GM12878 (cell line): Measurements from ENCODE around the gene UST. TPM values are rescaled to one million over a fixed set of nuclear protein-coding genes. Genes with fewer than 3 reads are reported as not detected.

ENCODE experiments used
- ATAC-seq: fragments of 200-7000 bp; cut with Tn5 transposase; 3 replicates; pipeline ENCODE4 v1.9.1; 2020; ENCODE audit warnings: mild to moderate bottlenecking, moderate library complexity
- BruUV-seq: library from RNA; stranded (reverse); fragments of 400-500 nt; replicated peaks from 2 replicates; lab custom pipeline; 2021; lab: Mats Ljungman, UMichigan
- CTCF ChIA-PET: fragments of 300-600 bp; sonication (Branson Sonifier 250); formaldehyde crosslinking; extraction: SDS; loops from one replicate; lab custom pipeline; 2021; ENCODE audit warnings: inconsistent platforms; lab: Yijun Ruan, JAX
- POLR2A ChIA-PET: fragments of 350-600 bp; formaldehyde crosslinking; extraction: SDS; loops from one replicate; lab custom pipeline; 2021; ENCODE audit warnings: inconsistent platforms; lab: Charles Lee
- RAD21 ChIA-PET: fragments of 300-600 bp; sonication (Branson Sonifier 250); formaldehyde crosslinking; loops from one replicate; lab custom pipeline; 2023; ENCODE audit warnings: antibody characterized with exemption; ENCODE audit not compliant: unreplicated experiment; lab: Charles Lee
- SMC1A ChIA-PET: fragments of 300-600 bp; sonication (Branson Sonifier 250); formaldehyde crosslinking; loops from one replicate; lab custom pipeline; 2023; ENCODE audit not compliant: unreplicated experiment, uncharacterized antibody; lab: Charles Lee
- DNase-seq: peaks from one replicate; pipeline ENCODE4 v3.0.0-alpha.2; 2011; ENCODE audit warnings: low read depth, low spot score
- FAIRE-seq: peaks from 3 replicates; lab custom pipeline; 2011; peaks lifted over from hg19 to GRCh38; lab: Jason Lieb, UNC
- H2AFZ ChIP-seq: 2 replicates; pipeline ENCODE4 v1.6.0; 2011; ENCODE audit warnings: low read depth, low read length, control low read depth; ENCODE audit not compliant: control insufficient read depth
- H3K27ac ChIP-seq: 2 replicates; pipeline ENCODE4 v1.5.1; 2011; ENCODE audit warnings: control low read depth; ENCODE audit not compliant: control insufficient read depth, insufficient read depth
- H3K27me3 ChIP-seq, 2 experiments: replicated peaks in 1 of 2; 2 replicates each; pipeline versions ENCODE4 v1.6.0 to v1.6.1; 2011; ENCODE audit warnings: low read length in 1 of 2; ENCODE audit not compliant: control insufficient read depth in 2 of 2, insufficient read depth in 2 of 2
- H3K36me3 ChIP-seq, 2 experiments: 2 replicates each; pipeline ENCODE4 v1.5.1; 2011; ENCODE audit warnings: low read length in 1 of 2; ENCODE audit not compliant: control insufficient read depth in 2 of 2, insufficient read depth in 2 of 2
- H3K4me1 ChIP-seq: 2 replicates; pipeline ENCODE4 v1.6.1; 2011; ENCODE audit warnings: mild to moderate bottlenecking, low read length, moderate library complexity, mixed read lengths; ENCODE audit not compliant: control insufficient read depth, insufficient read depth
- H3K4me2 ChIP-seq: 2 replicates; pipeline ENCODE4 v1.6.0; 2011; ENCODE audit warnings: control low read depth; ENCODE audit not compliant: control insufficient read depth, insufficient read depth
- H3K4me3 ChIP-seq: fragments of 200-600 bp; sonication (generic); 2 replicates; pipeline ENCODE4 v1.5.1; 2016
- H3K79me2 ChIP-seq: 2 replicates; pipeline ENCODE4 v1.6.0; 2011; ENCODE audit warnings: low read length; ENCODE audit not compliant: control insufficient read depth, insufficient read depth
- H3K9ac ChIP-seq: 2 replicates; pipeline ENCODE4 v1.8.0; 2011; ENCODE audit warnings: low read length, control low read depth, mixed read lengths; ENCODE audit not compliant: control insufficient read depth, insufficient read depth
- H3K9me3 ChIP-seq: replicated peaks from 3 replicates; pipeline ENCODE4 v1.5.1; 2011; ENCODE audit warnings: mild to moderate bottlenecking, low read length; ENCODE audit not compliant: control insufficient read depth, insufficient read depth
- H4K20me1 ChIP-seq: 2 replicates; pipeline ENCODE4 v1.6.0; 2011; ENCODE audit not compliant: control insufficient read depth, insufficient read depth
- ATF2 ChIP-seq: IDR thresholded peaks from 2 replicates; pipeline ENCODE4 v1.6.1; 2012; ENCODE audit warnings: low read length, inconsistent platforms
- ETV6 ChIP-seq, 2 experiments: fragments of 450-650 bp in 1 of 2; IDR thresholded peaks in 1 of 2; conservative IDR thresholded peaks in 1 of 2; 2 replicates each; pipeline ENCODE4 v1.6.1; 2014; ENCODE audit warnings: antibody characterized with exemption in 1 of 2, borderline replicate concordance in 1 of 2, low read depth in 1 of 2, mild to moderate bottlenecking in 1 of 2, moderate library complexity in 1 of 2
- KLF5 ChIP-seq: fragments of 450-650 bp; IDR thresholded peaks from 2 replicates; pipeline ENCODE4 v1.6.1; 2014; ENCODE audit warnings: mild to moderate bottlenecking; ENCODE audit not compliant: partially characterized antibody
- RFX5 ChIP-seq: IDR thresholded peaks from 2 replicates; pipeline ENCODE4 v1.6.1; 2011; ENCODE audit warnings: low read depth, low read length, improper control_type of control experiment
- SMAD1 ChIP-seq: fragments of 450-650 bp; IDR thresholded peaks from 2 replicates; pipeline ENCODE4 v1.6.1; 2018; ENCODE audit warnings: mild to moderate bottlenecking, low read depth; ENCODE audit not compliant: partially characterized antibody
- TBL1XR1 ChIP-seq: IDR thresholded peaks from 2 replicates; pipeline ENCODE4 v1.6.1; 2012; ENCODE audit warnings: low read depth, low read length, improper control_type of control experiment
- ZNF274 ChIP-seq: IDR thresholded peaks from one replicate; pipeline ENCODE4 v1.8.0; 2011; ENCODE audit not compliant: insufficient read length, insufficient read depth
- ZNF384 ChIP-seq: IDR thresholded peaks from 2 replicates; pipeline ENCODE4 v1.6.1; 2012; ENCODE audit warnings: low read depth, mild to moderate bottlenecking, low read length, improper control_type of control experiment, borderline replicate concordance
- WGBS: methylation state at CpG from one replicate; pipeline ENCODE4 v1.1.6; 2016; ENCODE audit warnings: low lambda C conversion rate; ENCODE audit not compliant: insufficient replicate concordance, insufficient coverage; ENCODE audit errors: missing lambda C conversion rate; 5-methylcytosine and 5-hydroxymethylcytosine counted together
- in situ Hi-C: fragments of 300-500 bp; cut with MboI; formaldehyde crosslinking; loops from 9 replicates; pipeline ENCODE4 v1.14.3; 2018; ENCODE audit warnings: mixed read lengths
- intact Hi-C: fragments of 100-400 bp; cut with micrococcal nuclease; formaldehyde crosslinking; loops from one replicate; pipeline ENCODE4 v1.14.2; 2022; ENCODE audit not compliant: unreplicated experiment
- polyA plus RNA-seq, 11 experiments: library from polyadenylated mRNA; depleted of rRNA in 4 of 11; unstranded in 6 of 11; stranded (reverse) in 5 of 11; fragments of >200 nt; fragmentation: Nextera tagmentation in 4 of 11; fragmentation: Illumina TruSeq in 1 of 11; extraction: Ambion mirVana in 4 of 11; extraction: Trizol in 1 of 11; gene quantifications; 1 replicate in 1 of 11; 2 replicates in 10 of 11; pipeline versions ENCODE4 v1.2.1 to v1.2.3, GENCODE V29; 2011 to 2016; ENCODE audit warnings: inconsistent platforms in 2 of 11, missing spikeins in 2 of 11, low read depth in 1 of 11
- total RNA-seq, 4 experiments: library from RNA; depleted of rRNA in 3 of 4; stranded (reverse); fragments of >200 nt in 3 of 4; fragmentation: Illumina TruSeq in 1 of 4; extraction: Trizol in 1 of 4; gene quantifications; 2 replicates each; pipeline versions ENCODE4 v1.2.1 to v1.2.3, GENCODE V29; 2013 to 2021

Gene UST
- total and polyA plus RNA-seq, 10 of the 15 experiments (the other 5 are each of a cell fraction or from before 2014, with no cell fraction given): 0.74 to 43.3 (median 2.2) TPM

- TF ChIP-seq ATF2: no peak
- no peak for TF ChIP-seq ETV6 (conservative IDR thresholded peaks at IDR 0.05 in 1 of 2, IDR thresholded peaks at IDR 0.05 in 1 of 2; ENCODE audit: borderline replicate concordance in 1 of 2, low read depth in 1 of 2)
- TF ChIP-seq, all 136 proteins: peak for 0
Observed at GRCh38 chr6:149074832-149075258, 328.0 kb downstream of the UST start (continued).

DNA sequence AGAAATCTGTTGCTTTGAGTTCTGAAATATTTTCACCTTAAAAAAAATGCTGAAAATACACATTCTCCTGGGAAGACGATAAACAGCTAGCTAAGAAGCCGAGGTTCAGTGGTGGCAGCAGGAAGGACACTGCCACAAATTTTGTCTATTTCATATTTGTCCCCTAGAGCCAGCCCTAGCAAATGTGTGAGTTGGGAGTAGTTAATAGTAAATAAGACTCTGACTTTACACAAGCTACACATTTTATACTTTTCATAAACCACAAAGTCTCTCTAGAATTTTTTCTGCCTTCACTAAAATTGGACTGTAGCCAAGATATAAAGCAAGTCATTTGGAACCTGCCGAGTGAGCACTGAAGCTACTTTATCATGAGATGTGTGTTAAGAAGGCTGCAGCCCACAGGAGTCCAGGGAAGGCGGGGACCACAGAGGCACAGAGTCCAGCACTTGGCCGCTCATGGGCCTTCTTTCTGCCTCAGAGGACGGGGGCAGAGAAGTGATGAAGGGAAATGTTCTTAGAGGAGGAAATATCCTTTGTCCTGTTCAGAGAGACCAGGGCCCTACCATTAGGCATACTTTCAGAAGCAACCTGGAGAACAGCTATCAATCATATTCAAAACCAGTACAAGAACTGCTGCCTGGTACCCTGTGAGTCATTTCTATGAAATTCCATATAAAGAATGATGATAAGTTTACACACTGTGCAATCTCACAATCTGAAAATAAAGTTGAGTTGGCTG, 329.0 kb downstream of the UST start:
- H3K79me2 ChIP-seq: no peaks in the 10 kb centered on the region
- ChIA-PET SMC1A (interaction anchor here (0.7 to 5.8 kb wide), 19 partner anchors 9 to 440 kb away, joined by 3 to 88 read pairs (median 4); no protein-coding TSS in a partner anchor), POLR2A (interaction anchor here (0.6 to 4.2 kb wide), 4 partner anchors 11 to 419 kb away, joined by 3 to 33 read pairs (median 6); no protein-coding TSS in a partner anchor), CTCF (interaction anchor here (0.9 to 3.4 kb wide), 7 partner anchors 10 to 49 kb away, joined by 3 to 29 read pairs (median 5); no protein-coding TSS in a partner anchor), RAD21 (interaction anchor here (0.9 to 4.4 kb wide), 10 partner anchors 10 to 356 kb away, joined by 3 to 42 read pairs (median 4); no protein-coding TSS in a partner anchor)
- intact Hi-C loops (no loop called here), in situ Hi-C loops (no loop called here)
- H3K4me3 ChIP-seq: no peak overlapping the region
- peaks cover 31% of the 10 kb centered on the region for H3K4me1 ChIP-seq
- H2AFZ ChIP-seq: peak overlapping the region; percentile 19
- H3K9ac ChIP-seq: no peak overlapping the region; the same call in 1 of the 2 replicates
- H3K27ac ChIP-seq: no peak overlapping the region
- BruUV-seq: no TSS peak
- peaks cover 3% of the 10 kb centered on the region; the same call in 1 of the 3 replicates for H3K9me3 ChIP-seq
- ATAC-seq (no peak), DNase-seq (no peak), FAIRE-seq (no peak)
- TF ChIP-seq ZNF384: no peak
- TF ChIP-seq TBL1XR1: no peak
- no peak for TF ChIP-seq ZNF274
- TF ChIP-seq KLF5: no peak
- no peak for TF ChIP-seq RFX5
- TF ChIP-seq SMAD1: peak; percentile 47
- 51% methylated on average over 6 of the region's 6 CpGs for WGBS
- no peaks in the 10 kb centered on the region for H3K36me3 ChIP-seq
- no peaks in the 10 kb centered on the region for H4K20me1 ChIP-seq
- H3K27me3 ChIP-seq: no peaks in the 10 kb centered on the region
- H3K4me2 ChIP-seq: no peak overlapping the region
